ENCODE results near the gene SSUH2. TPM values are rescaled to one million over a fixed set of nuclear protein-coding genes. Genes with fewer than 3 reads are reported as not detected.
"Not testable (repeated sequence)": the region's sequence is repeated elsewhere in the genome, so short reads cannot be mapped to it uniquely, and the experiment has no call there.

SSUH2 gene
- polyA plus RNA-seq, 3 donors, result not detected

GRCh38 chr3:8655387-8655835, 10.8 kb upstream of the SSUH2 start:
- WGBS (ENCODE audit: insufficient coverage), result 89% methylated on average over 5 of the region's 10 CpGs
- H3K4me3 Mint-ChIP-seq, result no peak overlapping the region
- no peak overlapping the region for H3K4me3 ChIP-seq (replicated peaks in 1 of 3; ENCODE audit: low read depth in 2 of 3, low read length in 3 of 3)
- H3K4me2 ChIP-seq (replicated peaks; ENCODE audit: extremely low read depth, low read length, poor library complexity, severe bottlenecking), result no peak overlapping the region
- intact Hi-C loops (cut with micrococcal nuclease), result no loop called here
- no peaks in the 10 kb centered on the region for H3K79me2 ChIP-seq (ENCODE audit: insufficient read depth, low read length)
- H3K27ac Mint-ChIP-seq, result no peak overlapping the region
- no peaks in the 10 kb centered on the region for H4K20me1 ChIP-seq (ENCODE audit: insufficient read depth, low read length)
- H3K27ac ChIP-seq (ENCODE audit: low read depth in 1 of 2, low read length in 2 of 2), result no peak overlapping the region
- no peaks in the 10 kb centered on the region for H3K36me3 ChIP-seq (replicated peaks in 1 of 2; ENCODE audit: control insufficient read depth in 1 of 2, insufficient read depth in 2 of 2, low read length in 2 of 2)
- peaks cover 6% of the 10 kb centered on the region for H3K4me1 Mint-ChIP-seq
- no peak overlapping the region for H2AFZ ChIP-seq (ENCODE audit: insufficient read depth, low read depth, low read length, poor library complexity, severe bottlenecking)
- TF ChIP-seq, protein P1, sequence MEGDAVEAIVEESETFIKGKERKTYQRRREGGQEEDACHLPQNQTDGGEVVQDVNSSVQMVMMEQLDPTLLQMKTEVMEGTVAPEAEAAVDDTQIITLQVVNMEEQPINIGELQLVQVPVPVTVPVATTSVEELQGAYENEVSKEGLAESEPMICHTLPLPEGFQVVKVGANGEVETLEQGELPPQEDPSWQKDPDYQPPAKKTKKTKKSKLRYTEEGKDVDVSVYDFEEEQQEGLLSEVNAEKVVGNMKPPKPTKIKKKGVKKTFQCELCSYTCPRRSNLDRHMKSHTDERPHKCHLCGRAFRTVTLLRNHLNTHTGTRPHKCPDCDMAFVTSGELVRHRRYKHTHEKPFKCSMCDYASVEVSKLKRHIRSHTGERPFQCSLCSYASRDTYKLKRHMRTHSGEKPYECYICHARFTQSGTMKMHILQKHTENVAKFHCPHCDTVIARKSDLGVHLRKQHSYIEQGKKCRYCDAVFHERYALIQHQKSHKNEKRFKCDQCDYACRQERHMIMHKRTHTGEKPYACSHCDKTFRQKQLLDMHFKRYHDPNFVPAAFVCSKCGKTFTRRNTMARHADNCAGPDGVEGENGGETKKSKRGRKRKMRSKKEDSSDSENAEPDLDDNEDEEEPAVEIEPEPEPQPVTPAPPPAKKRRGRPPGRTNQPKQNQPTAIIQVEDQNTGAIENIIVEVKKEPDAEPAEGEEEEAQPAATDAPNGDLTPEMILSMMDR (IDR thresholded peaks at IDR 0.05), result no peak
- H3K27me3 Mint-ChIP-seq (ENCODE audit: low read depth in 3 of 3), result peaks cover 2 to 8% (median 7%) of the 10 kb centered on the region in 3 donors
- no peak overlapping the region for H3K9ac ChIP-seq (ENCODE audit: insufficient read depth, low read length, poor library complexity, severe bottlenecking)
- no peaks in the 10 kb centered on the region for H3K27me3 ChIP-seq (ENCODE audit: control insufficient read depth in 2 of 2, insufficient read depth in 2 of 2, low read length in 2 of 2)
- no peaks in the 10 kb centered on the region for H3K4me1 ChIP-seq (ENCODE audit: control insufficient read depth in 1 of 2, insufficient read depth in 2 of 2, low read length in 2 of 2)
- peaks cover 0 to 2% (median 0%) of the 10 kb centered on the region in 7 donors for H3K9me3 Mint-ChIP-seq
- H3K36me3 Mint-ChIP-seq, result no peaks in the 10 kb centered on the region
- H3K9me3 ChIP-seq (replicated peaks in 1 of 2; ENCODE audit: control insufficient read depth in 1 of 2, insufficient read depth in 1 of 2, low read length in 2 of 2), result no peaks in the 10 kb centered on the region
- DNase-seq, result no peak

GRCh38 chr3:8654572-8655329, 10.2 kb upstream of the SSUH2 start:
- H3K9me3 Mint-ChIP-seq; H3K27me3 Mint-ChIP-seq (ENCODE audit: low read depth in 3 of 3); H3K4me3 ChIP-seq (replicated peaks in 1 of 3; ENCODE audit: low read depth in 2 of 3, low read length in 3 of 3); H3K4me1 ChIP-seq (ENCODE audit: control insufficient read depth in 1 of 2, insufficient read depth in 2 of 2, low read length in 2 of 2); H3K9ac ChIP-seq (ENCODE audit: insufficient read depth, low read length, poor library complexity, severe bottlenecking); H3K36me3 Mint-ChIP-seq; H2AFZ ChIP-seq (ENCODE audit: insufficient read depth, low read depth, low read length, poor library complexity, severe bottlenecking); H3K27me3 ChIP-seq (ENCODE audit: control insufficient read depth in 2 of 2, insufficient read depth in 2 of 2, low read length in 2 of 2); H3K4me2 ChIP-seq (replicated peaks; ENCODE audit: extremely low read depth, low read length, poor library complexity, severe bottlenecking); intact Hi-C loops (cut with micrococcal nuclease); H3K36me3 ChIP-seq (replicated peaks in 1 of 2; ENCODE audit: control insufficient read depth in 1 of 2, insufficient read depth in 2 of 2, low read length in 2 of 2); H3K27ac ChIP-seq (ENCODE audit: low read depth in 1 of 2, low read length in 2 of 2); H3K27ac Mint-ChIP-seq; DNase-seq; H4K20me1 ChIP-seq (ENCODE audit: insufficient read depth, low read length); H3K4me3 Mint-ChIP-seq; H3K79me2 ChIP-seq (ENCODE audit: insufficient read depth, low read length); H3K9me3 ChIP-seq (replicated peaks in 1 of 2; ENCODE audit: control insufficient read depth in 1 of 2, insufficient read depth in 1 of 2, low read length in 2 of 2); H3K4me1 Mint-ChIP-seq: not testable (repeated sequence)
- 98% methylated on average over 4 of the region's 6 CpGs for WGBS (ENCODE audit: insufficient coverage)
